ENCODE results near the gene LRRC41. TPM values are rescaled to one million over a fixed set of nuclear protein-coding genes. Genes with fewer than 3 reads are reported as not detected.
A peak's percentile ranks its signal among the peaks of the same experiment; 100 is the strongest.
"Not testable (repeated sequence)": the region's sequence is repeated elsewhere in the genome, so short reads cannot be mapped to it uniquely, and the experiment has no call there.

LRRC41 gene
- total RNA-seq, 1 experiment from 2014 or later, result 101 TPM

- H3K4me3 ChIP-seq, H3K9me3 ChIP-seq, H3K27me3 ChIP-seq, DNase-seq, H3K36me3 ChIP-seq: not testable (repeated sequence)
These were observed 28.5 kb upstream of the LRRC41 start for GRCh38 chr1:46331786-46332540.

GRCh38 chr1:46330381-46330780, 27.0 kb upstream of the LRRC41 start:
- H3K27me3 ChIP-seq, DNase-seq, H3K4me3 ChIP-seq, H3K36me3 ChIP-seq, H3K9me3 ChIP-seq: not testable (repeated sequence)

- H3K9me3 ChIP-seq, H3K36me3 ChIP-seq, H3K4me3 ChIP-seq, DNase-seq, H3K27me3 ChIP-seq: not testable (repeated sequence)
These were observed 26.4 kb upstream of the LRRC41 start for GRCh38 chr1:46329807-46330206.

- H3K4me3 ChIP-seq, H3K36me3 ChIP-seq, H3K9me3 ChIP-seq, H3K27me3 ChIP-seq, DNase-seq: not testable (repeated sequence)
These were observed 24.8 kb upstream of the LRRC41 start for GRCh38 chr1:46328182-46328581.

GRCh38 chr1:46325285-46326076, 22.1 kb upstream of the LRRC41 start:
- DNase-seq, H3K4me3 ChIP-seq, H3K27me3 ChIP-seq, H3K9me3 ChIP-seq, H3K36me3 ChIP-seq: not testable (repeated sequence)

- not testable (repeated sequence) for DNase-seq, H3K27me3 ChIP-seq, H3K9me3 ChIP-seq, H3K36me3 ChIP-seq, H3K4me3 ChIP-seq
These were observed 18.8 kb upstream of the LRRC41 start for GRCh38 chr1:46322191-46322590.

- peaks cover 19% of the 10 kb centered on the region for H3K36me3 ChIP-seq
- DNase-seq, H3K27me3 ChIP-seq: not testable (repeated sequence)
These were observed 16.8 kb upstream of the LRRC41 start for GRCh38 chr1:46319960-46320914.

GRCh38 chr1:46319301-46319700, 15.9 kb upstream of the LRRC41 start:
- H3K36me3 ChIP-seq, result peaks cover 28% of the 10 kb centered on the region
- not testable (repeated sequence) for H3K4me3 ChIP-seq, H3K9me3 ChIP-seq, H3K27me3 ChIP-seq, DNase-seq

More at GRCh38 chr1:46319960-46320914, 16.8 kb upstream of the LRRC41 start:
- not testable (repeated sequence) for H3K4me3 ChIP-seq, H3K9me3 ChIP-seq

GRCh38 chr1:46317323-46317722, 13.9 kb upstream of the LRRC41 start:
- Histone ChIP-seq H3K9me3 (no peaks in the 10 kb centered on the region), H3K36me3 (peaks cover 48% of the 10 kb centered on the region), H3K27me3 (no peaks in the 10 kb centered on the region), H3K4me3 (no peak overlapping the region)
- DNase-seq, result no peak

- DNase-seq, result no peak
- Histone ChIP-seq H3K27me3 (no peaks in the 10 kb centered on the region), H3K36me3 (peaks cover 62% of the 10 kb centered on the region)
These were observed 12.4 kb upstream of the LRRC41 start for GRCh38 chr1:46315669-46316403.

GRCh38 chr1:46310321-46310720, 6.9 kb upstream of the LRRC41 start:
- Histone ChIP-seq H3K36me3 (peaks cover 90% of the 10 kb centered on the region), H3K27me3 (no peaks in the 10 kb centered on the region), H3K4me3 (no peak overlapping the region), H3K9me3 (no peaks in the 10 kb centered on the region)
- DNase-seq, result no peak

More at GRCh38 chr1:46315669-46316403, 12.4 kb upstream of the LRRC41 start:
- Histone ChIP-seq H3K4me3 (no peak overlapping the region), H3K9me3 (no peaks in the 10 kb centered on the region)

- DNase-seq, result no peak
- Histone ChIP-seq H3K4me3 (no peak overlapping the region), H3K36me3 (peaks cover 87% of the 10 kb centered on the region), H3K9me3 (no peaks in the 10 kb centered on the region), H3K27me3 (no peaks in the 10 kb centered on the region)
These were observed 6.2 kb upstream of the LRRC41 start for GRCh38 chr1:46309401-46310159.

- Histone ChIP-seq H3K4me3 (peak overlapping the region; percentile 88), H3K27me3 (no peaks in the 10 kb centered on the region), H3K9me3 (no peaks in the 10 kb centered on the region), H3K36me3 (peaks cover 68% of the 10 kb centered on the region)
- DNase-seq, result no peak
These were observed 2.7 kb upstream of the LRRC41 start for GRCh38 chr1:46306159-46306530.

- H3K36me3 ChIP-seq, result peaks cover 58% of the 10 kb centered on the region
- no peaks in the 10 kb centered on the region for H3K27me3 ChIP-seq
- H3K9me3 ChIP-seq, result no peaks in the 10 kb centered on the region
- peak overlapping the region; percentile 88 for H3K4me3 ChIP-seq
- no peak for DNase-seq
These were observed 483 bp upstream of the LRRC41 start for GRCh38 chr1:46303872-46304326.

- peak; percentile 32 for DNase-seq
- peak overlapping the region; percentile 88 for H3K4me3 ChIP-seq
- no peaks in the 10 kb centered on the region for H3K27me3 ChIP-seq
- H3K36me3 ChIP-seq, result peaks cover 57% of the 10 kb centered on the region
- no peaks in the 10 kb centered on the region for H3K9me3 ChIP-seq
These were observed 777 bp downstream of the LRRC41 start for GRCh38 chr1:46302641-46303037.

All from MG63 (cell line).